ENCODE measurements around the gene NTSR1.
A peak's percentile ranks its signal among the peaks of the same experiment; 100 is the strongest.

Gene NTSR1

DNA sequence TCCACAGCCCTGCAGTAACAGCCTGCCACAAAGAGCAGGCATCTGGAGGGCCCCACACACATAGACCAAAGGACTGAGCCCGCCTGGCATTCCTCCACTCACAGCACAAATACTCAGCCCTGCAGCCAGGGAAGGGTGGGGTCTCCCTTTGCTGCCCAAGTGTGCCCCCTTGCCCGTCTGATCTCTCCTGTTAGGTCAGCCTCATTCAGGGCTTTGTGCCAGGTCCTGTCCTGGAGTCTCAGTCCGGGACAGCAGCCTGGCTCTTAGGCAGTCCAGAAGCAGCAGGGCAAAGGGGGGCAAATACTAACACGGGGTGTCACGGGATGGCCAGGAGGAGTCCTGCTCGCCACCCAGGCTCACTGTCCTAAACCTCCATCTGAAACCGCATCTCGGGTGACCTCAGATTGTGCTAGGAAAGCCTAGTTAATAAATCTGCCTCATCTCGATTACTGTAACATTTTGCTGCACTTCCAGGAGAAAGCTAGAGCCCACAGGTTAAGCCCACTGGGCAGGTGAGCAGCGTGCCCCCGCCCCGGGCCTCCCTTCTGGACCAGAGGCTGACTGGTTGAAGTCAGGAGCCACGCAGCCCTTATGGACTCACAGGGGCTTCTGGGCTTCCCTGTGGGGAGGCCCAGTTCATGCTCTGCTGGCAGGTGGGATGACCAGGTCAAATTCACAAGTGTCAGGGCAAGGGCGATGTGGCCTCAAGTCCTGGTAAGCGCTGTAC lies 92.8 kb downstream of the NTSR1 start:
- DNase-seq (ENCODE audit: low read depth, low spot score): no peak

DNA sequence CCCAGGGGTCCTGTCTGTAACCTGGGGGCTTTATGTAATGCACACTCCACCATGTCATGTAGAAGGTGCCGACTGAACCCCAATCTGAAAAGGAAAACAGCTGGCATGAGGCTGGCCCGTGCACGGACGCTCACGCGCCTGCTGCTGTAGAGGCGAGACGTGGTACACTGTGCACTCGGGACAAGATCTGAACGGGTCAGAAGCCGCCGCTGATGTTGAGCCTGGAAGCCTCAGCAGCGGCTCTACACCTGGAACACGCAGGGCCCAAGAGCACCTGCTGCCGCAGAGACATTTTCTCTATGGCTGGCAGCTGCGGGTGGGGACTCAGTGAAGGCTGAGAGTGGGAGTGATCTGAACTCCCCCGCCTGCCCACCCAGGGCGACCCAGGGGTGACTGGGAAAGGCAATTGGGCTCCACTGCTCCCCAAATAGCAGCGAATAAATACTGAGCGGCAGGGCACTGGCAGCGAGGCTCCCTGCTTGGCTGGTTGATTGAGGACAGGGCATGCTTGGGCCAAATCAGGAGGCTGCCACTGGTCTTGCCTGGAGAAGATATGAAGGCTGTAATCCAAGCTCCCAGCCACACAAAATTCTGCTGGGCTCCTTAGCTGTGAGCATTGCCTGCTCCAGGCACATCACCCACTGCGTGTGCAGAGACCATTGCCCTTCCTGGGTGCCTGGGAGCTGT lies 93.5 kb downstream of the NTSR1 start:
- DNase-seq (ENCODE audit: low read depth, low spot score): no peak

DNA sequence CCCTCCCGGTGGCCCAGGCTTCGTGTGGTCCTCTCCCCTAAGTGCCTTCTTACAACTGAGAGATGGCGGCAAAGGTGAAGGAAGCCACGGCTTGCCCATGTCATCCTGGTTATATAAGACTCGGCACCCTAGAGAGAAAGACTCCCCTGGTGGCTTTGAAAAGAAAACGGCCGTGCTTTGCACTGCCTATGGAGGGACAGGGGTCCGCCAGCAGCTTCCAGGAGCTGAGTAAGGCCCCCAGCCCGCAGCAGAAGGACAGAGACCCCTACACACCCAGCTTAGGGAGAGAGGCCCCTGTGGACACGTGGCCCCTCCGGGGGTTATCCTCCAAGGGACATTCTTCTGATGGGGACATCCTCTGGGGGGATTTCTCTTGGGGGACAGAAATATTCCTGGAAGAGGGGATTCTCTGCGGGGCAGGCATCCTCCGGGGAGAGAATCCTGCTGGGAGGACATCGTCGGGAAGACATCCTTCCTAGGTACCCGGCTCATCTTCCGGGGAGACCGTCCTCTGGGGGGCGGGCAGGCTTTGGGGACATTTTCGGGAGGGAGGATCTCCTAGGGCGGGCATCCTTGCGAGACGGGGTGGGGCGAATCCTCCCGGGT lies 95.5 kb downstream of the NTSR1 start:
- DNase-seq (ENCODE audit: low read depth, low spot score): peak; percentile 28

DNA sequence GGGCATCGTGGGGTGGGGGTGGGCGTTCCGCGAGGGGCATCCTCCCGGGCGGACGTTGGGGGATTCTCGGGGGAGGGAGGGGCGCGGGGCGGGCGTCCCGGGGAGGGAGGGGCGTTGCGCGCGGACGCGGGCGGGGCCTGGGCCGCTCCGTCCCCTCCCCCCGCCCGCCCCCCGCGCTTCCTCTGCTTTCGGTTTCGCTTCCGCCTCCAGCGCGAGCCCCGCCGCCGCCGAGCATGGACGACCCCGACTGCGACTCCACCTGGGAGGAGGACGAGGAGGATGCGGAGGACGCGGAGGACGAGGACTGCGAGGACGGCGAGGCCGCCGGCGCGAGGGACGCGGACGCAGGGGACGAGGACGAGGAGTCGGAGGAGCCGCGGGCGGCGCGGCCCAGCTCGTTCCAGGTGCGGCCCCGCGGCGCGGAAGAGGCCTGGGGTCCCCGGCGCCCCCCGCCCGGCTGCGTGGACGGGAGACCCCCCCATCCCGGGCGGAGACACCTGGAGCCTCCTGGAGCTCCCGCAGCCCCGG lies 96.1 kb downstream of the NTSR1 start, which contains the start of gene OGFR:
Gene OGFR, plus strand, starts transcription at position 209 of the 528 bp plus-strand sequence. Its CDS starts 25 bp downstream, at position 234.
- peak; percentile 88 for DNase-seq (ENCODE audit: low read depth, low spot score)

DNA sequence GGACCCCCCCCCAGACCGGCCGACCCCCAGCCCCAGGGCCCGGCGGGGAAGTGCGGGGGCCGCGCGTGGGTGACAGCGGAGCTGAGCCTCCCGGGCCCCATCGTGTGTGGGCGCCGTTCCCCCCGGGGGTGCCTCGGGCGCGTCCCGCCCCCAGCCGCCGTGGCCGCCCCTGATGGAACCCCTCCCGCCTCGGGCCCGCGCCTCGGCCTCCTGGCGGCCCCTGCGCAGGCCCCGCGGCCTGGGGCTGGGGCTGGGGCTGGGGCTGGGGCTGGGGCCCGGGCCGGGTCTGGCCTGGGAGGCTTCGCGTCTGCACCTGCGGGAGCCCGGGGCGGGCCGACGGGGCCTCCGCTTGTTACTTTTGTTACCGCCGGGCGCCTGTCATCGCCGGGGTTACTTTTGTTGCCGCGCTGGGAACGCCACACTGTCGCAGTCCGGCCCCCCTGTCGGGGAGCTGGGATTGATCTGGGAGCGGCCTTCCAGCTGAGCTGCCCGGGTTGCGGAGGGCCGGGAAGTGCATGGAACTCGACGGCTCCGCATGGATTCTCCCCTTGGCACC lies 96.6 kb downstream of the NTSR1 start:
- DNase-seq (ENCODE audit: low read depth, low spot score): peak; percentile 36

DNA sequence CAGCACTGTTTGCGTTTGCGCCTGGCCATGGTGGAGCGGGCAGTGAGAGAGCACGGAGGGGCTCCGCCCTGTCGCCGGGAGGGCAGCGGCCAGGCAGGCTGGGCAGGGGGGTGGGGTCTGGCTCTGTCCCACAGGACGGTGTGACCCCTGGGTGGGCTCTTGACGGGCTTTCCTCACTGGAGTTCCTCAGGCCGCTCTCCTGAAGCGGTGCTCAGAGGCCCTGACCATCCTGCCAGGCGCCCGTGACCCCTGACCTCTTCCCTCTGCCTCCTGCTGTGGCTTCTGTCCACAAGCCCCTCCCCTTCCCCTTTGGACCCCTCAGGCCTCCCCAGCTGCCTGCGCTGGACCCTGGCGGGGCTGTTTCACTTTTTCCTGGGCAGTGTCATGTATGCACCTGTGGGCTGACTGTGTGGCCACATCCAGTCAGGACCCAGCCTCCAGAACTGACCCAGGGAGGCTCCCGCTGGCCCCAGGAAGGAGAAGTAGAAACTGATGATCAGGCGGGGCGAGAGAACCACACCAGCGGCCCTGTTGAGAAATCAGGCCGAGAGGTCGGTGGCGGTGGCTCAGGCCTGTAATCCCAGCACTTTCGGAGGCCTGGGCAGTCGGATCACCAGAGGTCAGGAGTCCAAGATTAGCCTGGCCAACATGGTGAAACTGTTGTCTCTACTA lies 97.2 kb downstream of the NTSR1 start:
- no peak for DNase-seq (ENCODE audit: low read depth, low spot score)

DNA sequence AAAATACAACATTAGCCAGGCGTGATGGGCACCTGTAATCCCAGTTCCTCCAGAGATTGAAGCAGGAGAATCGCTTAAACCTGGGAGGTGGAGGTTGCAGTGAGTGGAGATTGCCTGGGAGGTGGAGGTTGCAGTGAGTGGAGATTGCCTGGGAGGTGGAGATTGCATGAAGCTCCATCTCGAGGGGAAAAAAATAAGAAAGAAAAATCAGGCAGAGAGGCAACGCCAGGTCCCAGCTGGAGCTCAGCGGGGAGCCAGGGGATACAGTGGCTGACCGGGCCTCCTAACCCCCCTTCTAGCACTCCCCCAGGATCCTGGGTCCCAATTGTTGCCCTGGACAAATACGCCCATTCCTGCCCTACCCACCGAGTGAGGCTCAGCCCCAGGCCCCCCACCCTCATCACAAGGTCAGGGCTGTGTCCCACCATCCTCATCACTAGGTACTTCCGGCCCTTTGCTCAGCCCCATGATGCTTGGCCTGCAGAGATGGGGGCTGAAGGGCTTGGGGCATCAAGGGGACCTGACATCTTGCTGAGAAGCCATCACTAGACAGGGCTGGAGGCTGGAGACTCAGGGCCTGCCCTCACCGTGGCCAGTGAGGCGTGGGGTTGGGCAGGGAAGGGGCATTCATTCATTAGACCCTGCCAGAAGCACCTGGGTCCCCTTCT lies 97.9 kb downstream of the NTSR1 start:
- no peak for DNase-seq (ENCODE audit: low read depth, low spot score)

DNA sequence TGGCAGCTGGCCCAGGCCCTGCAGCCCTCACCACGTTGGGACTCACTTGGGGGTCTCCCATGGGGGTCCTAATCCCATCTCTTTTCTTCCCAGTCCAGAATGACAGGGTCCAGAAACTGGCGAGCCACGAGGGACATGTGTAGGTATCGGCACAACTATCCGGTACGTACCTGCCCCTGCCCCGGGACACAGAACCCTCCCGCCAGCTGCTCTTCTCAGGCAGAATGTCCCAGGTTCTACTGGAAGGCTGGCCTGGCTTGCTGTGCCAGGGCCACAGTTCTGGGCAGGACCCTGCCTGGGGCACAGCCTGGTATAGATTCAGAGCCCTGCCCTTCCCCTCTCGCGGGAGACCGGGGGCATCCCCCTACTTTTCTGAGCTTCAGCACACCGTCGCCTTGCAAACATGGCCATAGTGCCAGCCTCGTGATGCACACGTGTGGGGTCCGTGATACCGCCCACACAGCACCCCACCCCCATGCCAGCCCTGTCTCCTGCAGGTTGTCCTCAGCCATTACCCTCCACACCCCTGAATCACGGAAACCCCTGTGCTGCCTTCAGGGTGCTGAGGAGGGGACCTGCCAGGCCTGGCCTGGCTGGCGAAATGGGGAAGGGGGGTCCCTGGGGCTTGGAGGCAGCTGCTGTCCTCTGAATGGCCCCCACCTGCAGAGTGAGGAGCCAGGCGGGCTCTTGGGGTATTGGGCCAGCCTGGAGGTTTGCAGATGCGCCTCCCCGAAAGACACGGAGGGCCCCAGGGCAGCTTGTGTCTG lies 99.0 kb downstream of the NTSR1 start:
- no peak for DNase-seq (ENCODE audit: low read depth, low spot score)

DNA sequence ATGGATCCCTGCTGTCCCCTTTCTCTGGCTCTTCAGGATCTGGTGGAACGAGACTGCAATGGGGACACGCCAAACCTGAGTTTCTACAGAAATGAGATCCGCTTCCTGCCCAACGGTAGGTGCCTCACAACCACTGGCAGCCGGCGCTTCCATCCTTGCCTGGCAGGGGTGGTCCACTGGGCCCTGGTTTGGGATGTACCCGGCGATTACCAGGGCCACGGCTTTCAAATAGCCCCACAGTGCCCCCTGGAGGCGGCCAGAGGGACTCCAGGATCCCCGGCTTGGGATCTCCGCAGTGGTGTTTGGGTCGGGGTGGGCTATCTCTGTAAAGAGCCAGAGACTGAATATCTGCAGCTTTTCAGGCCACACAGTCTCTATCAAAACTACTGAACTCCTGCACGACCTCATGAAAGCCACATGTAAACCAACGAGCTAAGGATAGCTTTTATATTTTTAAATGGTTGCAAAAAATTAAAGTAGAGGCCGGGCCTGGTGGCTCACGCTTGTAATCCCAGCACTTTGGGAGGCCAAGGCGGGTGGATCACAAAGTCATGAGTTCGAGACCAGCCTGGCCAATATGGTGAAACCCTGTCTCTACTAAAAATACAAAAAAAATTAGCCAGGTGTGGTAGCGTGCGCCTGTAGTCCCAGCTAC lies 99.7 kb downstream of the NTSR1 start:
- peak; percentile 79 for DNase-seq (ENCODE audit: low read depth, low spot score)

DNA sequence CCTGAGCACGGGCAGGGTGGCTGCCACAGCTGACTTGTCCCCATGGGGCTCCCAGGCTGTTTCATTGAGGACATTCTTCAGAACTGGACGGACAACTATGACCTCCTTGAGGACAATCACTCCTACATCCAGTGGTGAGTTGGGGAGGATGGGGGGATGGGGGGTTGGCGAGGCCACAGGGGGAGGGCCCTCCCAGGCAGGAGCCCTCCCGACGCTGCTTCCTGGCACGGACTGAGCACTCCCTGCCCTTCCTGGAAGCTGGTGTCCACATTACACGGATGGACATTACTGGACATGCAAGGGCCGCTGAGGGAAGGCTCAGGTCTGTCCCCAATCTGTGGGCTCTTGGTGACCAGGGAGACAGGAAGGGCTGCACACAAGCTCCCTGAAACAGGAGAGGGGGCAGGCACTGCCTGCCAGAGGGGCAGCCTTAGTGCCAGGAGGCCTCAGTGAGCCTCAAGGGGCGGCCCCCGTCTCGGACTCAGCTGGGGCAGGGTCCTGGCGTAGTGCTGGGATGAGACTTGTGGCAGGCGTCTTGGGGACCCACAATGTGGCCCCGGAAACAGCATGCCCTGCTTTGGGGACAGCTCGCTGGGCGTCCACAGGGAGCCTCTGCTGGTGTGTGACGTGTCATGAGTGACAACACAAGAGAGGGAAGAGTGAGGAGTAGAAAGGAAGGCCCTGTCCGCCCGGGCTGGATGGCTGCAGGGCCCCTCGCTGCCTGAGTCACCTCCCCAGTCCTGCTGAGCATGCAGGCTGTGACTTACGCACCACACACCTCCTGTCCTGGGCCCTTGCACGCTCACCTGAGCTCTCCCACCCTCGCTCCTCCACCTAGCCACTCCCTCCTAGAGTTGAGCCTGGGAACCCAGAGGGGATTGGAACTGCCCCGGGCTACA lies 101.1 kb downstream of the NTSR1 start:
- no peak for DNase-seq (ENCODE audit: low read depth, low spot score)

DNA sequence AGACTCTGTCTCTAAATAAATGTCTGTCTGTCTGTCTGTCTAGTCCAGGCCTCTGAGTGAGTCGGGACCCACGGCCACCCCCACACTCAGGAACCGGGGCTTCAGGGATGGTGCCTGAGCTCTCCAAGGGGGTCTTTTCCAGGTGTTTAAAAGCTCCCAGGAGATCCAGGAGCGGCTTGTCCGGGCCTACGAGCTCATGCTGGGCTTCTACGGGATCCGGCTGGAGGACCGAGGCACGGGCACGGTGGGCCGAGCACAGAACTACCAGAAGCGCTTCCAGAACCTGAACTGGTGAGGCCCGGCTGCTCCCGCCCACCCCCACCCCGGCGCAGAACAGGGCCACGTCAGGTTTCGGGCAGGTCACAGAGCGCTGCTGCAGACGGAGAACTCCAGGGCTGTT lies 102.7 kb downstream of the NTSR1 start:
- no peak for DNase-seq (ENCODE audit: low read depth, low spot score)

DNA sequence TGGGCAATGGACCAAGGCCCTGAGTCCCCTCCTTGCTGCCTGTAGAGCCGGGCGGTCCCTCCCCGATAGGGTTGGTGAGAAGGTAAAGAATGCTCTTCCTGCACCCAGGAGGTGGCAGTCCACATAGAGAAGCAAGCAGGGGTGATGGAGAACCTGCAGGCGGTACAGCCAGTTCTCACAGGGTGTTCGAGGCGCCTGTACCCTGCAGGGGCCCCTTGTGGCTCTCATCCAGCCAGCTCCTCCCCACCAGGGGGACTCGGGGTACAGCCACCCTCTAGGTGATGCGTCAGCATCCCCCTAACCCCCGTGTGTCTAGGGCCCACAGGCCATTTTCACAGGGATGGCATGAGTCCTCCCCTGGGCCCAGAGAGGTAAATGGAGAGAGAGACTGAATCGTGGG lies 103.1 kb downstream of the NTSR1 start:
- DNase-seq (ENCODE audit: low read depth, low spot score): no peak
